ENCODE results near the gene SFT2D3.
"Not testable (repeated sequence)": the region's sequence is repeated elsewhere in the genome, so short reads cannot be mapped to it uniquely, and the experiment has no call there.

The SFT2D3 gene

DNA sequence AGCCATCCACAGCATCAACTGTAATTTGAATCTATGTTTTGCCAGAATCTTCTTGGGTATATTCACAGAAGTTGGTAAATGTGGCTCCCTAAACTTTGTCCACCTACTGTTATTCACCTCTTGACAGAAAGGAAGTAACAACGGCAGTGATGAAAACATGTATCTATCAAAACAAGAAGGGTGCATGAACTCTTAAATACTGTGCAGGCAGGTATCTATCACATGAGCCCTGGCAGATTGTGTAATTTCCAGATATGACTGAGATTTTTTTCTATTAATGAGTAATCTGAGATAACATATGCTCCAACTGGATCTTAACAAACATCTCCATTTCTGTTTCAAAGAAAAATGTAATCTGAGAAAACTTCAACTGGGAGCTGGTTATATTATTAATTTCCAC, 36.6 kb downstream of the SFT2D3 start:
- H3K27me3 ChIP-seq (ENCODE audit: insufficient read depth, low read length), result no peaks in the 10 kb centered on the region
- peaks cover 2% of the 10 kb centered on the region for H3K36me3 ChIP-seq (ENCODE audit: insufficient read depth, low read length)
- H3K4me3 ChIP-seq (ENCODE audit: low read length), result no peak overlapping the region
- no peak overlapping the region for H2AFZ ChIP-seq (ENCODE audit: low read depth, low read length)
- no peaks in the 10 kb centered on the region for H3K9me3 ChIP-seq (ENCODE audit: low read length)
- no peaks in the 10 kb centered on the region for H3K4me1 ChIP-seq (ENCODE audit: insufficient read depth, low read length)

- peaks cover 11% of the 10 kb centered on the region for H3K36me3 ChIP-seq (ENCODE audit: insufficient read depth, low read length)
- no peaks in the 10 kb centered on the region for H3K27me3 ChIP-seq (ENCODE audit: insufficient read depth, low read length)
- no peaks in the 10 kb centered on the region for H3K9me3 ChIP-seq (ENCODE audit: low read length)
- H3K4me1 ChIP-seq (ENCODE audit: insufficient read depth, low read length), result no peaks in the 10 kb centered on the region
- H2AFZ ChIP-seq (ENCODE audit: low read depth, low read length), result no peak overlapping the region
- no peak overlapping the region for H3K4me3 ChIP-seq (ENCODE audit: low read length)
These were observed 38.5 kb downstream of the SFT2D3 start for GRCh38 chr2:127739800-127740199.

DNA sequence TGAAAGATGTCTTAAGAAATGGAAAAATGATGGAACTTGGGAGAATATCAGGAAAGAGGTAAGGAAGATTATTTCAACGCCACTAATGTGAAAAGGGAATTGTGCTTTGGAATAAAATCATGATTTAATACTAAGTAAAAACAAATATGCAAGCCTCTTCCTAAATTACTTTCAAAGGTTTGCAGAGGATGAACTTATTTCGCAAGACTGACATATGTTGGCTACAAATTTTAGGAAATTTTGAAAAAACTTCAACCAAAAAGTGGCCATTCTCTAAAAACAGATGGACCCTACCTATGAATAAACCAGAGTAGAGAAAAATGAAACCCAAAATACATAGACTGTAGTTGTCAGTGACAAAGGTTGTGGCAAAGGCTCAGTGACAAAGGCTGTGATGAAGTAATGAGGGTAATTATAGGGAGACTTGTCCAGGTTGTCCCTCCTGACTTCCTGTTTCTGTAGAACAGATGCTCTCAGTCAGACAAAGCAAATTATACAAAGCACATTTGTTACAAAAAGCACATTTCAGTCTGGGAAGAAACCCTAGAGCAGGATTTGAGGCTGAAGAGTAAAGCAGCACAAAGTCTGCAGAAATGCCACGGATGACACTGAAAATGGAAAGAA, 39.5 kb downstream of the SFT2D3 start:
- H3K36me3 ChIP-seq (ENCODE audit: insufficient read depth, low read length), result peaks cover 18% of the 10 kb centered on the region

DNA sequence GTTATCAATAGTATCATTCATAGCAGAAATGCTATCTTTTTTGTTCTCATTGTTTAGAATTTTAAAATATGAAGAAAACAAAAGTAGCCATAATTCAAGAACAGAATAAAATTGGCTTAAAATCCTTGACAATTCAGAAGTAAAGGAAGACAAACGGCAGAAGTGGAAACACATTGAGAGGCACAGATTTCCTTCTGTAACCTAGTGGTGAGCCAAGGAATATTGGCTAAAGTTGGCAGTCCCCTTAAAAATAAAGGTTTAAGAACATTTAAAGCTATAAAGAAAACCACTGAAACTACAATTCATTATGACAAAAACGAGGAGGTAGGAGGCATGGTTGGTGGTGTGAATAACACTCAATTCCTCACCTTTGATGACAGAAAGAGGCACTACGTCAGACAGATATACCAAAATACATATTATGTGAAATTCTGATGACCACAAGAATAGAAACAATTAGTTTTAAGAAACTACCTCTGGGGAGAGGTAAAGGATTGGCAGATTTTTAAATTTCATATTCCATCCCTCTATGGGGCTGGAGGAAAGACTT, 42.3 kb downstream of the SFT2D3 start:
- no peaks in the 10 kb centered on the region for H3K27me3 ChIP-seq (ENCODE audit: insufficient read depth, low read length)
- no peaks in the 10 kb centered on the region for H3K9me3 ChIP-seq (ENCODE audit: low read length)
- H3K36me3 ChIP-seq (ENCODE audit: insufficient read depth, low read length), result peaks cover 37% of the 10 kb centered on the region
- no peak overlapping the region for H3K4me3 ChIP-seq (ENCODE audit: low read length)
- H3K4me1 ChIP-seq (ENCODE audit: insufficient read depth, low read length), result no peaks in the 10 kb centered on the region
- H2AFZ ChIP-seq (ENCODE audit: low read depth, low read length), result no peak overlapping the region

More for the DNA sequence above, 39.5 kb downstream of the SFT2D3 start:
- Histone ChIP-seq H3K4me1 (ENCODE audit: insufficient read depth, low read length) (no peaks in the 10 kb centered on the region), H3K4me3 (ENCODE audit: low read length) (no peak overlapping the region), H2AFZ (ENCODE audit: low read depth, low read length) (no peak overlapping the region), H3K27me3 (ENCODE audit: insufficient read depth, low read length) (no peaks in the 10 kb centered on the region), H3K9me3 (ENCODE audit: low read length) (no peaks in the 10 kb centered on the region)

- Histone ChIP-seq H3K4me1 (ENCODE audit: insufficient read depth, low read length) (no peaks in the 10 kb centered on the region), H3K9me3 (ENCODE audit: low read length) (no peaks in the 10 kb centered on the region), H3K36me3 (ENCODE audit: insufficient read depth, low read length) (peaks cover 39% of the 10 kb centered on the region), H3K27me3 (ENCODE audit: insufficient read depth, low read length) (no peaks in the 10 kb centered on the region), H2AFZ (ENCODE audit: low read depth, low read length) (no peak overlapping the region), H3K4me3 (ENCODE audit: low read length) (no peak overlapping the region)
These were observed 46.3 kb downstream of the SFT2D3 start for GRCh38 chr2:127747621-127748020.

DNA sequence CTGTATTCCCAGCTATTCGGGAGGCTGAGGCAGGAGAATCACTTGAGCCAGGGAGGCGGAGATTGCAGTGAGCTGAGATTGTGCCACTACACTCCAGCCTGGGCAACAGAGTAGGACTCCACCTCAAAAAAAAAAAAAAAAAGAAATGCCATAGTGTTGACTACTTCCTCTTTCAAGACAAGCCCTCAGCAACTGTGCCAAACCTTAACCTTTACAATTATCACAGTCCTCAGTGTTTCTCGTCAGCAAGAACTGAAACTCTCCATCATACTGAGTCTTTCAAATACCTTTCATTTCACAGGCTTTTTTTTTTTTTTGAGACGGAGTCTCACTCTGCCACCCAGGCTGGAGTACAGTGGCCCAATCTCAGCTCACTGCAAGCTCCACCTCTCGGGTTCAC, 48.2 kb downstream of the SFT2D3 start:
- not testable (repeated sequence) for H2AFZ ChIP-seq (ENCODE audit: low read depth, low read length); H3K27me3 ChIP-seq (ENCODE audit: insufficient read depth, low read length); H3K4me3 ChIP-seq (ENCODE audit: low read length); H3K9me3 ChIP-seq (ENCODE audit: low read length); H3K4me1 ChIP-seq (ENCODE audit: insufficient read depth, low read length)
- H3K36me3 ChIP-seq (ENCODE audit: insufficient read depth, low read length), result peaks cover 35% of the 10 kb centered on the region

- Histone ChIP-seq H3K27me3 (ENCODE audit: insufficient read depth, low read length) (no peaks in the 10 kb centered on the region), H3K9me3 (ENCODE audit: low read length) (no peaks in the 10 kb centered on the region), H3K4me3 (ENCODE audit: low read length) (no peak overlapping the region), H2AFZ (ENCODE audit: low read depth, low read length) (no peak overlapping the region), H3K36me3 (ENCODE audit: insufficient read depth, low read length) (peaks cover 27% of the 10 kb centered on the region), H3K4me1 (ENCODE audit: insufficient read depth, low read length) (no peaks in the 10 kb centered on the region)
These were observed 52.1 kb downstream of the SFT2D3 start for GRCh38 chr2:127753374-127753773.

- Histone ChIP-seq H3K4me3 (ENCODE audit: low read length) (no peak overlapping the region), H2AFZ (ENCODE audit: low read depth, low read length) (no peak overlapping the region), H3K4me1 (ENCODE audit: insufficient read depth, low read length) (no peaks in the 10 kb centered on the region), H3K9me3 (ENCODE audit: low read length) (no peaks in the 10 kb centered on the region), H3K27me3 (ENCODE audit: insufficient read depth, low read length) (no peaks in the 10 kb centered on the region), H3K36me3 (ENCODE audit: insufficient read depth, low read length) (peaks cover 27% of the 10 kb centered on the region)
These were observed 52.9 kb downstream of the SFT2D3 start for GRCh38 chr2:127754186-127754585.
